Activated CD4-positive, alpha-beta T cell treated with anti-CD3 and anti-CD28 coated beads for 24 hours (primary cell): ENCODE results near the gene MADCAM1.
A peak's percentile ranks its signal among the peaks of the same experiment; 100 is the strongest.

Experiments used
- DNase-seq, 2 donors: peaks; one replicate each; pipeline ENCODE4 v3.0.0-alpha.2; 2020; ENCODE audit warnings: low read depth in 2 of 2

The MADCAM1 gene

GRCh38 chr19:508204-509150 lies 12.2 kb downstream of the MADCAM1 start:
- DNase-seq = no peak

- DNase-seq = peak; percentile 87 to 94
These were observed 14.4 kb downstream of the MADCAM1 start for GRCh38 chr19:510606-511100.

- DNase-seq = peak; percentile 43 to 55
These were observed 15.0 kb downstream of the MADCAM1 start for GRCh38 chr19:511101-511851.

GRCh38 chr19:512547-513365 lies 16.5 kb downstream of the MADCAM1 start:
- DNase-seq = no peak

- DNase-seq = no peak
These were observed 17.3 kb downstream of the MADCAM1 start for GRCh38 chr19:513368-514165.

- DNase-seq = no peak
These were observed 17.9 kb downstream of the MADCAM1 start for GRCh38 chr19:514166-514663.

- DNase-seq = no peak
These were observed 21.7 kb downstream of the MADCAM1 start for GRCh38 chr19:517721-518597.

GRCh38 chr19:518598-519231 lies 22.4 kb downstream of the MADCAM1 start:
- peak in 1 of 2 donors; percentile 44 for DNase-seq

- no peak for DNase-seq
These were observed 23.2 kb downstream of the MADCAM1 start for GRCh38 chr19:519449-519865.

GRCh38 chr19:522726-523125 lies 26.4 kb downstream of the MADCAM1 start:
- no peak for DNase-seq

GRCh38 chr19:524062-524674 lies 27.9 kb downstream of the MADCAM1 start:
- no peak for DNase-seq

GRCh38 chr19:525029-525428 lies 28.7 kb downstream of the MADCAM1 start:
- no peak for DNase-seq

- no peak for DNase-seq
These were observed 29.7 kb downstream of the MADCAM1 start for GRCh38 chr19:525857-526419.

GRCh38 chr19:530134-531008 lies 34.1 kb downstream of the MADCAM1 start:
- DNase-seq = no peak

- peak; percentile 74 to 75 for DNase-seq
These were observed 34.9 kb downstream of the MADCAM1 start for GRCh38 chr19:531009-531752.

GRCh38 chr19:531753-532560 lies 35.7 kb downstream of the MADCAM1 start, which contains the start of gene CDC34:
CDC34 (plus strand) TSS chr19:531760; CDS start chr19:531932, 172 bp downstream.
- DNase-seq = no peak
